GM19468 (cell line): Measurements from ENCODE around the gene KIF5C.
"Not testable (repeated sequence)": the region's sequence is repeated elsewhere in the genome, so short reads cannot be mapped to it uniquely, and the experiment has no call there.

ENCODE experiments used
- ATAC-seq: cut with Tn5 transposase; IDR thresholded peaks from one replicate; pipeline ENCODE4 v1.9.1; 2021; ENCODE audit warnings: mild to moderate bottlenecking, moderate library complexity, moderate number of reproducible peaks; ENCODE audit not compliant: unreplicated experiment; ENCODE audit errors: extremely low read depth

KIF5C gene

DNA sequence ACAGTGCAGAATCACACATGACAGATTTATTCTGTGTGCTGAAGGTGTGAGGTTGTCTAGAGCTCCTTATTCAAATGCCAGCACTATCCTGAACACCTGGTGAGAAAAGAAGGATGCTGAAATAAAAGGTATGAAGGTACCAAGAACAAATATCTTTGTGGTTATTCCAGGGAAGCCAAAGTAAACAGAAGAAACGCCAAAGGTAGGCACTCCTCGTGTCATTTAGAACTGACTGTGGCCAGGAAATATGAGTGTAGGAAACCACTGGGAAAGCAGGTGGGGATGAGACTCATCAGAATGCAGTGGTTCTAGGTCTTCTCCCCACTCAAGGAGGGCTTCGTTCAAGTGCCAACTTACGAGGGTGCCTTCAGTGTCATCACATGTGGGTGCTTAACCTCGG is 80.8 kb downstream of the KIF5C start:
- ATAC-seq = no peak

DNA sequence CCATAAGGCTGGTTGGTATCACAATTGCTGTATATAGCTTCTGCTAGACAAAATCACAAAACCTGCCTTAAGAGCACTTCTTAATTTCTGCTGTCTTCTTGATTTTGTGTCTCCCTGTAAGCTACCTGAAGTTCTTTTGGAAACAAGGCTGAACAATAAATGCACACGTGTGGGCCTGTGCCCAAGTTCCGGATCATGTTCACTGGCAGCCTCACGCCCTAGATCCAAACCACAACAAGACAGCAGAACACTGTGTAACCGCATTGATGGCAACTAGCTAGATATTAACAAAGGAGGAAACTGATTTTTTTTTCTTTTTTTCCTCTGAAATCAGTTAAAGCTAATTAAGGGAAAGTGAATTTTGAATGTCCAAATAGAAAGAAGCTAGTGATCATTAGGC is 82.0 kb downstream of the KIF5C start:
- no peak for ATAC-seq

DNA sequence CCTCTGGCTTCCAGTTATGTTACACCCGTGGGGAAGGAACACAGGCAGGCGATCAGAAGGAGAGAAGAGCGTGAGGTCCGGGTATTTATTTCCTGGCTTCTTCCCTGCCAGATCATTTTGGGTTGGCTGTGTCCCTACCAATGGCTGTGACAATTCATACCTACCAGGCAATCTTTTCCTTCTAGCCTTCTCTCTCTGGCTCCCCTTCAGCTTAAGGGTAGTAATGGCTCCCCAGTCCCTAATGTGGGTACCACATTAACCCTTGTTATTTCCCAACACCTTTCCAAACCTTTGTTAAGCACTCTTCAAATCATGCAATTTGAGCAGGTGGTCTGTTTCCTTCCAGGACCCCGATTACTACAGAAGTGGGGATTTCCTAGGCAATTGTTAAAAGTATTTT is 84.7 kb downstream of the KIF5C start:
- no peak for ATAC-seq

DNA sequence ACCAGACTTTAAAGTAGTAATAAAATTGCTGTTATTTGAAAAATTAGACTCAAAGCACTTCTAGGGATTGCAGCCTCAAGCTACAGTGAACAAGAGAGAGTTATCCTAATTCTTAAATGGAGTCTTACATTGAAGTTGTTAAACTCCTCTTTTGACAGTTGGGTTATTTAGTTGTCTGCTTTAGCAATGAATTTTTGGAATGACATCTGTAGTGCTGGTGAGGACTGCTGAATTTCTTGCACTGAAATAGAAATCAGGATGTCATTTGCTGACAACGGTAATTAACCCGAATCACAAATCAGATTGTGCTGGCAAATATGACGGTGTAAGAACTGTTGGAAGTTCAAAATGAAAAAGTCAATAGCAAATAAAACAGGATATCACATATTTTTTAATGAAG is 85.5 kb downstream of the KIF5C start:
- no peak for ATAC-seq

DNA sequence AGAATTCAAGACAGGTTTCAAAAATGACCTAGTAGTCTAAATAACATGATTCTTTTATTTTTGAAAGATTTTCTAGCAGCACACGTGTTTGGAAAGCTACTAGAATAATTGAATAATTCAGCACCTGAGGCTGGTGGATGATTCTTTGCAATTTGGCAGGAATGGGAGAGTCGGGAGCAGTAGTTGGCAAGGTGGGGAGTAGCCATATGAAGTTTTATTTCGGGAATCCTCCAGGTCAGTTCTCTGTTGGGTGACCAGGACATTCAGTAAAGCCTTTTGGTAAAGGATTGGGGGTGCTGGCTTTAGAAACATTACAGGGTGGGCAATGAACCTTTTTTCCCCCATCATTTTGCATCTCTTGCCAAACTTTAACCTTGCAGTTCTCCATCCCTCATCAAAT is 88.4 kb downstream of the KIF5C start:
- no peak for ATAC-seq

DNA sequence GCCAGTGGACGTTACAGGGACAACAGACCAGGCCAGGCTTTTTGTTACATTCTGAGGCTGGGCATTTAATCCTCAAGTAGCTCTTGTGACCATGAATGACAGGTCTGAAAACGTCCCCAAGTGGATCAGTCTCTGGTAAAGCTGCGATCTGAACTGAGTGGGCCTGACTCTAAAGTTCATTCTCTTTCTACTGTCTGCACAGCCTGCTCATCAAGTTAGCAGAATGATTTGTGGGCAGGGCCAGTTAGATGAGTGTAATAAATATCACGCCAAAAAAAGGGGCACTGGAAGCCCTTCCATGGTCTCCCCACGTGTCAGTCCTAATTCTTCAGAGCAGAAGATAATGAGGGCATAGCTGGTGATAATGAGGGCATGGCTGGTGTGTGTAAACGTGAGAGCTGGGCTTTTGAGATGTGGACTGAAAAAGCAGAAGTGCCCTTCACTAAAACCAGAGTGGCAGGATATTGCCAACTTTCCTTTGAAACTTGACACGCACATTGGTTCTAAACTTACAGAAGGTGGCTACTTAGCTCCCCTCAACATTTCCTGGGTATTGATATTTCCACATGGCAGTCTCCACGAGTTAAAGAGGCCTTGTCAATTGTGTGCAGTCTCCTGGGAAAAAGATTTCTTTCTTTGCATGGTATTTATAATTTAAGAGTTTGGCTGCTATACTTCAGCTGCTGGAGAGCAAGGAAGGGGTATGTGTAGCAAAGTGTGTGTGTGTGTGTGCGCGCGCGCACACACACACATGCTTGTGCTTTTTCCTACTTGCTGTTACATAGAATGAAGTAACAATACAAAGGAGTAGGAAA is 90.8 kb downstream of the KIF5C start:
- ATAC-seq = no peak

DNA sequence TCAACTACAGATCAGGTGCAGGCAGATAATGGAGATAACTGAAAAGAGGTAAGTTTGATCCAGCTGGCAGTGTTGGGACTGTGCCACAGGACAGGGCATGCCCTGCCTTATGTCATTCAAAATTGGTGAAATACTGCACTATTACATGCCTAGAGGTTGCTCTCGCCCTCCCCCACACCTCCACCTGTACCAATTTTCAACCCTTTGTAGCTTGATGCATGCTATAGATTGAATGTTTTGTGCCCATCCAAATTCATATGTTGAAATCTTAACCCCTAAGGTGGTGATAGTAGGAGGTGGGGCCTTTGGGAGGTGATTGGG is 91.4 kb downstream of the KIF5C start:
- ATAC-seq = no peak

DNA sequence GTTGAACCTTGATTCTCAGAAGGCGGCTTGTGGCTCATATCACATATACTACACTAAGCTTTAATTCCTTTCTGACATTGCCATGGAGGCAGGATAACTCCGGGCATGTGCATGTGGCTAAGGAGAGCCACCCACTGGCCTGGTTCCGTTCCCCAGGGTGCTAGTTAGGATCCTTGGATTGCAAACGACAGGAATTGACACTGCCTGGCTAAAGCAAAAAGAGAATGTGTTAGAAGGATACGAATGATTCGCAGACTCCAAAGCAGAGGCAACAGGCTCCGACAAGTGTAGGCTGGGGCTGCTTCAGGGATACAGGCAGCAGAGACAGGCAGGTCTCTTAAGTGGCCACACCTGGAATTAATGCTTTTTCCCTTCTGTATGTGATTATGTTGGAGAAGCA is 92.0 kb downstream of the KIF5C start:
- ATAC-seq = no peak

DNA sequence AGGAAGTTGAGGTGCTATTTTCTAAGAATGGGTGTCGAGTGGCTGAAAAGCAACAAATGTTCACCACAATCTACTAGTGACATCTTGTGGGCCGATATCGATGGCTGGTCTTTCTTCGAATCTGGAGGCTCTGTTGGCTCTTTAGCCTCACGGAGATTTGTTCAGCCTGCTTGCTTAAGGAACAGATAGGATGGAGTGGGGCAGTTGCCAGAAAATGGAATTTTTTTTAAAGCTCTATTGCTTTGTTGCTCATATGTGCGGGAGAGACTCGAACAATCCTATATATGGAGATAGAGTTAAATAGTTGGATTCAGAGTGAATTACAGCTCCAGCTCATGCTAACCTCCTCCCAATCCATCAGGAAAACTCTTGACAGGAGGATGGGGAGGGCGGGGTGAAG is 92.6 kb downstream of the KIF5C start:
- ATAC-seq = no peak

DNA sequence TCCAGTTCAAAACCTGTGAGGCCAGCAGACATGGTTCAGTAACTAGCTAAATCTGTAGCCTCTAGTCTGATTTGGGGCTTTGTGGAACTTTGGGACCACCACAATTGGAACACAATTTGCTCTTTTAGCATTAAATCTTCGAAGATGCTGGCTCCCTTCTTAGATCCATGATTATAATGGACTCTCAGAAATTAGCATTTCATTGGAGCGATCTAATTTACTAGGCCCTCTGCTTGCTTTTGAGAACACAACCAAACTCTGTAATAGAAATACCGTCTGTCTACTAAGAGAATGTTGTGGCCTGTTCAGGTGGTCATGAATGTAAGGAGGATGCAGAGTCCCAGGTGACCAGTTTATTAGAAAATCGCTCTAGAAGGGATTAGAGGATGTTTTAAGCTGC is 93.3 kb downstream of the KIF5C start:
- no peak for ATAC-seq

DNA sequence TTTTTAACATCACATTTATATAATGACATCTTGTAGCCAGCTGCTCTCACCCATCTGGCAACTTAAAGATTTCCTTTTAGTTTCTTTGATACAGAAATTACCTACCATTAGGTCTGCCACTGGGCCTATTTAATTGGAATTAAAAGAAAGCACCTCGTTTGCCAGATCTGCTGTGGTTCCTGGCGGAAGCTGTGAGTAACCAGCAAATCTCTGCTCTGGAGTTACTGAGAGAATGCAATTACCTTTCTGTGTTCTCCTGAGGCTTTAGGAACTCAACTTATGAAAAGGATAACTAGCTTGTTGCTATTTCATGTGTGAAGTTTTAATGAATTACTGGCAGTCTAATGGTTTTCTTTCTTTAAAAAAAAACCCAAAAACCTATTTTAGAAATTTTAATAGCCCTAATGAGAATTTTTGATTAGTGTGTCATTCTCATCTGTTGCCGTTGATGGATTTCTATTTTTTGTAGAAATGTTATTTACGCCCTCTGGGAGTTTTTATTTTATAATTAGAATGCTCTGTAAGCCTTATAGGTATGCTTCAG is 93.8 kb downstream of the KIF5C start:
- no peak for ATAC-seq

DNA sequence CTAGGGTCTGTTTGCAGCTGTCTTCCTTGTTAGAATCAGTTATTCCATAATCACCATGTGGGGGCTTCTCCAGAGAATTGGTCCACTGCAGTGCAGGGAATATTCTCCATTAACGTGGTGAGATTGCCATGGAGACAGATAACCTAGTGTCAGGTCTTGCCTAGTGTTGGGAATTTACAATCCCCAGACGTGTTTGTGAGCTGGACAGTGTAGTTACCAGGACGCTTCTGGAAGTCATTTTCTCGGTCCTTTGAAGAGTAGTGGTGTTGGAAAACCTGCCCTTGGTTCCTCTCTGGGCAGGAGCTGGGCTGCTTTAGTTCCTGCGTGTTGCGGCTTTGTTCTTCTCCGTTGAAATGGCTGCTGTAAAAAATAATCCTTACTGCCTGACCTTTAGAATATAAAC is 94.6 kb downstream of the KIF5C start:
- no peak for ATAC-seq

DNA sequence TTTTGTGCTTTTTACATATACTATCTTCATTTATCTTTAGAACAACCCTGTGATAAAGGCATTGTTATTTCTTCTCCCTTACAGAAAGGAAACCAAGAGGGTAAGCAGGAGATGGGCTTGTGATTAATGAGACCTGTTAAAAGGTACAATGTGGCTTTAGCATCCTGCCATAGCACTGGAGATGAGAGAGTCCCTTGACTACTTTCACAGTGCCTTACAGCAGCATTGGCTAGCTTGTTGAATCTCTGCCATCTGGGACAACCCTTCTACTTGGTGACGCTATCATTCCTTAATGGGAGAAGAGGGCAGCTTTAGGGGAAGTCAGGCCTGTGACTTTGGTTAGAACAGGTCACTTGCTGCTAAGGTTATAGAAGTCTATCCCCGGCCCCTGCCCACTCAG is 95.4 kb downstream of the KIF5C start:
- no peak for ATAC-seq

DNA sequence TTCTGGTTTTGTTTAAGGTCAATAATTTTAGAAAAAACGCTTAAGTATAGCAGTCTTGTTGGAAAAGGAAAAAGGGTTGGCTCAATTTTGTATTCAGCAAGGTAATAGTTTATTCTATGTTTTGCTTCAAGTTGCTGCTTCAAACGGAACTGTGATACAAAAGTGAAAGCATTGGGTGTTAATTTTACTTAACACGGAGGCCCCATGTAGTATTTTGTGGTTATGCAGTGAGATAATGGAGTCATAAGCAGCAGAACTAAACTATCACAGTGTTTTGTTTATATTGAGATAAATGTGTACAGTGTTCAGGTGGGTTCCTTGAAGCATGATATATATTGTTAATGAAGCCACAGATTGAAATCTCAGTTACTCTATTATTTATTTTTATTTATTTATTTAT is 96.5 kb downstream of the KIF5C start:
- ATAC-seq = peak; percentile 69

DNA sequence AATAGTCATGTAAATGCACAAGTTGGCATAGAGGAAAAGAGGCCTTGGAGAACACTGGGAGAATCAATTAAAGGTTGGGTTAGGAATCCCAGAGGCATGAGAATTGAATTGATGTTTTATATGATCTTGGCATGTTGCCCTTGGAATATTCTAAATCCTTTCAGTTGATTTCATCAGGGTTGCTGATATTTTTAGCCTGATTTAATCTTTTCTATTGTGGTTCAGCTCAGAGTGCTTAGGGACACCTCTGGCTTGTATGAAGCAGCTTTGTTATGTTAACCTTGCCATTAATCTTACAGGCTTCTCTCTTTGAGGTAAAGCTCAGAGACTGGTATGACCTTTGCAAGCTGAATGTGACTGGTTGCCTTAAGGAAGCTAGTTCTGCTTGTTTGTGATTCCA is 99.1 kb downstream of the KIF5C start:
- ATAC-seq = no peak

DNA sequence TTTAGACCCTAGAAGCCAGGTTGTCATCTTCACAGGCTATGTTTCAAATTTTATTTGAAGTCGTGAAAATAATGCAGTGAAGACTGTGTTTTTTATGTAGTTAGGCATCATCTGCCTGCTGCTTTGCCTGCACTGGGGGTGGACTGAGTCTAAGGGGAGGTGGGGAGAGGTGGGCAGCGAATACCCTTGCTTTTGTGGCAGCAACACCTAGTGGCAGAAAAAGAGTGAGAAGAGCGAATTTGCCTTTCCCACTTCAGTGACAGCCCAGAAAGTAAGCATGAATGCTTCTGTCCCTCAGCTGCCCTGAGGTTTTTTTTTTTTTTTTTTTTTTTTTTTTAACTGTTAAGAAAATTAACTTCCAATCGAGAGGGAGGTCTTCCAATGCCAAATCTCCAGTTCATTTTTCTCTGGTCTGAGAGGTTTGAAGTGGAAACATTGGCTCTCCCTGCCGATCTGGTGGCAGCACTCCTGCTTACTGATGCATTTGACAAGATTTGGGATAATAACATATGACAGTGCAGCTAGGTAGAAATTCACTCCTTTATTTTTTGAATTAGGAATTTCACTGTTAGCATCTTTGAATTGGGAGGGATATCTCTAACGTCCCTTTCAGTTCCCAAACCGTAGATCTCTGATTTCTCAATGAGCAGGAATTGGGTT is 103.1 kb downstream of the KIF5C start:
- ATAC-seq = no peak

DNA sequence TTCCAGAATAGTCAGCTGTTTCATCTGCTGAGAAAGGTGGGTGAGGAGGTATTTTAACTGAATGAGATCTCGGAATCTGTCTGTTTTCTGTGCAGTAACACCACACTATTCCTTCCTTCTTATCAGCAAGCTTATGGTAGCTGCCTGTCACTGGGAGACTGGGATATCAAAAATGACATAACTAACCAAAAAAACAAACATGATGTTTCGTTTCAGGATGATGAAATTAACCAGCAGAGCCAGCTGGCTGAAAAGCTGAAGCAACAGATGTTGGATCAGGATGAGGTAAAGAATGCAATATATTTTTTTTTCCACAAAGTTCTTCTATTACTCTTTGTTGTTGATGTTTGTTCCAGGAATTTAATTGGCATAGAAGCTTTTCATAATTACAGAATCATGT is 103.7 kb downstream of the KIF5C start:
- no peak for ATAC-seq

DNA sequence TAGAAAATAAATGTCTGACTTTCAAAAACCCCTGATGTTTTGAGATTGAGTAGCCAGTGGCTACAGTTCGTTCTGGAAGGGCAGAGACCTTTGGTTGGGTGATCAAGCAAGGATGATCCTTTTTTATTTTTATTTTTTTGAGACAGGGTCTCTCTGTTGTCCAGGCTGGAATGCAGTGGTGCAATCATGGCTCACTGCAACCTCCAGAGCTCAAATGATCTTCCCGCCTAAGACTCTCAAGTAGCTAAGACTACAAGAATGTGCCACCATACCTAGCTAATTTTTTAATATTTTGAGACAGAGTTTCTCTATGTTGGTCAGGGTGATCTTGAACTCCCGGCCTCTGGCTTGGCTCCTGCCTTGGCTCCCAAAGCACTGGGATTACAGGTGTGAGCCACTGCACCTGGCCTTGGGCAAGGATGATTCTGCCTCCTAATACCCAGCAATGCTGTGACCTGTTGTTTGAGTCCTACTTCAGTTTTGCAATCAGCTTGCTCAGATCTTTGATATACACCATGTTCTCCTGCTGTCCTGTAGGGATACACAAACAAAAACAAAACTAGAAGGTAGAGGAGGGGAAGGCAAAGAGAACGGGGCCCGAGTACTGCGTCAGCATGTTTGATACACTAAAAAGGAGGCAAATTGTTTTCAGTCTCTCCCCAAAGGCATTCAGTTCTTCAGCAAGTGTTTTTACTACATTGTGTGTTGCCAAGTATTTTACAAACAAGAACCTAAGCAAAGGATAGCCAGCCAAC is 104.3 kb downstream of the KIF5C start:
- ATAC-seq = no peak

DNA sequence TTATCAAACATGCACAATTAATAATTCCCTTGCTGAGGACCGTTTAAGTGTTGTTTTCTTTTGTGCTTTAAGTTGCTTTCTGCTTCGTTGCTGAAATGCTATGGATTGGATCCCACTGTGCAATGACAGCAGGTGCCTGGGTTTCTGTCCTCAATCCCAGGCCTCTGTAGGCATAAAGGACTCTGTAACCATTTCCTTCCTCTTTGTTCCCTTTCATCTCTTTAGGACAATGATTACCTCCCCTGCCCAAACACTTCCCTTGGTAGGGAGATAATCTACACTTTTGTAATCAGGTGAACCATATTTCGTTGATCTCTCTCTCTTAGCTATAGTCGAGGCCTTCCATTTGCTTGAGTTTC is 104.9 kb downstream of the KIF5C start:
- no peak for ATAC-seq

DNA sequence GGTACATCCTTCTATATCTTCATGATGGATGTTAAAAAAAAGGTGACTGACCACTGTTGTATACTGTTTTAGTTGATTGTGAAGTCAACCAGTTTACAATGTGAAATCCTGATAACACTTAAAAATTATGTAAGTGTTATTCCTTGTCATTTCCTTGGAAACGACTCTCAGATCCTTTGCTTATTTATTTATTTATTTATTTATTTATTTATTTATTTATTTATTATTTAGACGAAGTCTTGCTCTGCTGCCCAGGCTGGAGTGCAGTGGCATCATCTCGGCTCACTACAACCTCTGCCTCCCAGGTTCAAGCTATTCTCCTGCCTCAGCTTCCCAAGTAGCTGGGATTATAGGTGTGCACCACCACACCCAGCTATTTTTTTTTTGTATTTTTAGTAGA is 105.5 kb downstream of the KIF5C start:
- ATAC-seq = not testable (repeated sequence)

DNA sequence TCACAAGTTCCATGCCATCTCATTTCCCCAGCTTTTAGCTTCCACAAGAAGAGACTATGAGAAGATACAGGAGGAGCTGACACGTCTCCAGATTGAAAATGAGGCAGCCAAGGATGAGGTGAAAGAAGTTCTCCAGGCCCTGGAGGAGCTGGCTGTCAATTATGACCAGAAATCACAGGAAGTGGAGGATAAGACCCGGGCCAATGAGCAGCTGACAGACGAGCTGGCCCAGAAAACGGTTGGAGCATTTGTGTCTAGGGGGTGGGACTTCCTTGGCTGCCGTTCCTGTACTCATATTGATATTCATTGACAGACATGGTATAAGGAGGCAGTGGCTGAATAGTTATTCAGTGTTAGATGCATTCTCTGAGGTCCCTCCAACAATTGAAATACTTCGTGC is 106.3 kb downstream of the KIF5C start:
- no peak for ATAC-seq
